Measurements from ENCODE around the gene SPPL2B. TPM values are rescaled to one million over a fixed set of nuclear protein-coding genes. Genes with fewer than 3 reads are reported as not detected.

SPPL2B gene
- total RNA-seq, 6 experiments from 2014 or later = 11.8 to 39.8 (median 26.5) TPM

DNA sequence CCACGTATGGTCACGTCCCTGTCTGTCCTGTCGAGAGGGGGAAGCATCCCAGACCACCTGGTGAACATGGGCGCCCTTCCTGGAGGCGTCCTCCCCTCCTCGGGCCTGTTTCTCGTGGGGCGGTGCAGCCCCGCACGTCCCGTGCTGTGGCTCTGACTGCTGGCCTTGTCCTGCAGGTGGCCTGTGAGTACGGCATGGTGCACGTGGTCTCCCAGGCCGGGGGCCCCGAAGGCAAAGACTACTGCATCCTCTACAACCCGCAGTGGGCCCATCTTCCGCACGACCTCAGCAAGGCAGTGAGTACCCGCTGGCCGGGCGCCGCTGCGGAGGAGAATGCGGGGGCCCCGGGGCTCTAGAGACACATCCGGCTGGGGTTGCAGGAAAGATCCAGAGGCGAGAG, 5.9 kb downstream of the SPPL2B start:
- Histone ChIP-seq H3K4me1 (peaks cover 0 to 18% (median 2%) of the 10 kb centered on the region in 4 donors), H3K4me3 (no peak overlapping the region), H3K27ac (no peak overlapping the region), H3K27me3 (no peaks in the 10 kb centered on the region), H3K9me3 (no peaks in the 10 kb centered on the region), H3K36me3 (no peaks in the 10 kb centered on the region)
- DNase-seq (no peak), ATAC-seq (no peak)
- TF ChIP-seq, protein P1, sequence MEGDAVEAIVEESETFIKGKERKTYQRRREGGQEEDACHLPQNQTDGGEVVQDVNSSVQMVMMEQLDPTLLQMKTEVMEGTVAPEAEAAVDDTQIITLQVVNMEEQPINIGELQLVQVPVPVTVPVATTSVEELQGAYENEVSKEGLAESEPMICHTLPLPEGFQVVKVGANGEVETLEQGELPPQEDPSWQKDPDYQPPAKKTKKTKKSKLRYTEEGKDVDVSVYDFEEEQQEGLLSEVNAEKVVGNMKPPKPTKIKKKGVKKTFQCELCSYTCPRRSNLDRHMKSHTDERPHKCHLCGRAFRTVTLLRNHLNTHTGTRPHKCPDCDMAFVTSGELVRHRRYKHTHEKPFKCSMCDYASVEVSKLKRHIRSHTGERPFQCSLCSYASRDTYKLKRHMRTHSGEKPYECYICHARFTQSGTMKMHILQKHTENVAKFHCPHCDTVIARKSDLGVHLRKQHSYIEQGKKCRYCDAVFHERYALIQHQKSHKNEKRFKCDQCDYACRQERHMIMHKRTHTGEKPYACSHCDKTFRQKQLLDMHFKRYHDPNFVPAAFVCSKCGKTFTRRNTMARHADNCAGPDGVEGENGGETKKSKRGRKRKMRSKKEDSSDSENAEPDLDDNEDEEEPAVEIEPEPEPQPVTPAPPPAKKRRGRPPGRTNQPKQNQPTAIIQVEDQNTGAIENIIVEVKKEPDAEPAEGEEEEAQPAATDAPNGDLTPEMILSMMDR (IDR thresholded peaks at IDR 0.05) = no peak
- no peak for TF ChIP-seq POLR2A (IDR thresholded peaks at IDR 0.05)
- intact Hi-C loops (cut with DNase I) = loop anchor here in 1 of 2 donors (10.0 kb wide), 1 partner anchor 50 kb away; no protein-coding TSS in a partner anchor
- WGBS (ENCODE audit: insufficient coverage, low coverage, low lambda C conversion rate, missing lambda C conversion rate) = no CpG with 5 or more reads among the region's 27 CpGs

DNA sequence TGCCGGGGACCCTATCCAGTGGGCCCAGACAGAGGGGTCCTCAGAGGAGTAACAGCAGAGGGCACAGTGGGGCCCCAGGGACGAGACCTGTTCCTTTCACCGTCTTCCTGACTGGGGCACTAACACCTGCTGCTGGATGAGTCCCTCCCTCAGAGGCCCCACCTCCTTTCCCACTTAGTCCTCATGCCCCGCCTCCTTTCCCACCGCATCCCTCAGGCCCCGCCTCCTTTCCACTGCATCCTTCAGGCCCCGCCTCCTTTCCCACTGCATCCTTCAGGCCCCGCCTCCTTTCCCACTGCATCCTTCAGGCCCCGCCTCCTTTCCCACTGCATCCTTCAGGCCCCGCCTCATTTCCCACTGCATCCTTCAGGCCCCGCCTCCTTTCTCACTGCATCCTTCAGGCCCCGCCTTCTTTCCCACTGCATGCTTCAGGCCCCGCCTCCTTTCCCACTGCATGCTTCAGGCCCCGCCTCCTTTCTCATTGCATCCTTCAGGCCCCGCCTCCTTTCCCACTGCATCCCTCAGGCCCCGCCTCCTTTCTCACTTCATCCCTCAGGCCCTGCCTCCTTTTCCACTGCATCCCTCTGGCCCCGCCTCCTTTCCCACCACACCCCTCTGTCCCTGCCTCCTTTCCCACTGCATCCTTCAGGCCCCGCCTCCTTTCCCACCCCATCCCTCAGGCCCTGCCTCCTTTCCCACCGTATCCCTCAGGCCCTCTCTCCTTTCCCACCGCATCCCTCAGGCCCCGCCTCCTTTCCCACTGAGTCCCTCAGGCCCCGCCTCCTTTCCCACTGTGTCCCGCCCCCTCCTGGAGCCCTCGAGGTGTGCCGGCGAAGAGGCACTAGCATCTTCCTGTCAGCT, 6.7 kb downstream of the SPPL2B start:
- no peak overlapping the region for H3K27ac ChIP-seq
- whole genome bisulfite sequencing (ENCODE audit: insufficient coverage, low coverage, low lambda C conversion rate, missing lambda C conversion rate) = 82% methylated on average over 14 of the region's 26 CpGs
- no peak for TF ChIP-seq POLR2A (IDR thresholded peaks at IDR 0.05)
- TF ChIP-seq, protein P1 (IDR thresholded peaks at IDR 0.05) = no peak
- ATAC-seq = no peak
- intact Hi-C loops (cut with DNase I) = loop anchor here in 1 of 2 donors (10.0 kb wide), 1 partner anchor 50 kb away; no protein-coding TSS in a partner anchor
- peaks cover 0 to 3% (median 0%) of the 10 kb centered on the region in 4 donors for H3K36me3 ChIP-seq
- H3K9me3 ChIP-seq = no peaks in the 10 kb centered on the region
- peaks cover 0 to 11% (median 0%) of the 10 kb centered on the region in 4 donors for H3K4me1 ChIP-seq
- no peaks in the 10 kb centered on the region for H3K27me3 ChIP-seq
- DNase-seq = no peak
- H3K4me3 ChIP-seq = no peak overlapping the region

DNA sequence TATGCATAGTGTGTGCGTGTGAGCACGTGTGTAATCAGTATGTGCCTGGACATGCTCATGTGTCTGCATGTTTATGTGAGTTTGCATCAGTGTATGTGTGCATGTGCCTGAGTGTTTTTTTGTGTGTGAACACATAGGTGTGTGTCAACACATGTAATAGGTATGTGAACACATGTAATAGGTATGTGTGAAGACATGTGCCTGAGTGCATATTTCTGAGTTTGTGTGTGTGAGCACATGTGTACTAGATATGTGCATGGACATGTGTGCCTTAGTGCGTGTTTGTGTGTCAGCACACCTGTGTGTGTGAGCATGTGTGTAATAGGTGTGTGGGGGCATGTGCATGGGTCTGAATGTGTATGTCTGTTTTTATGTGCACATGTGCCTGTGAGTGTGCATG, 7.4 kb downstream of the SPPL2B start:
- Histone ChIP-seq H3K4me1 (peaks cover 0 to 4% (median 0%) of the 10 kb centered on the region in 4 donors), H3K9me3 (no peaks in the 10 kb centered on the region), H3K27me3 (no peaks in the 10 kb centered on the region), H3K36me3 (peaks cover 0 to 3% (median 0%) of the 10 kb centered on the region in 4 donors), H3K27ac (no peak overlapping the region), H3K4me3 (no peak overlapping the region)
- ATAC-seq = no peak
- TF ChIP-seq, protein P1 (IDR thresholded peaks at IDR 0.05) = no peak
- TF ChIP-seq POLR2A (IDR thresholded peaks at IDR 0.05) = no peak
- 96% methylated on average over 3 of the region's 3 CpGs for WGBS (ENCODE audit: insufficient coverage, low coverage, low lambda C conversion rate, missing lambda C conversion rate)
- intact Hi-C loops (cut with DNase I) = loop anchor here in 1 of 2 donors (10.0 kb wide), 1 partner anchor 49 kb away; no protein-coding TSS in a partner anchor
- no peak for DNase-seq

DNA sequence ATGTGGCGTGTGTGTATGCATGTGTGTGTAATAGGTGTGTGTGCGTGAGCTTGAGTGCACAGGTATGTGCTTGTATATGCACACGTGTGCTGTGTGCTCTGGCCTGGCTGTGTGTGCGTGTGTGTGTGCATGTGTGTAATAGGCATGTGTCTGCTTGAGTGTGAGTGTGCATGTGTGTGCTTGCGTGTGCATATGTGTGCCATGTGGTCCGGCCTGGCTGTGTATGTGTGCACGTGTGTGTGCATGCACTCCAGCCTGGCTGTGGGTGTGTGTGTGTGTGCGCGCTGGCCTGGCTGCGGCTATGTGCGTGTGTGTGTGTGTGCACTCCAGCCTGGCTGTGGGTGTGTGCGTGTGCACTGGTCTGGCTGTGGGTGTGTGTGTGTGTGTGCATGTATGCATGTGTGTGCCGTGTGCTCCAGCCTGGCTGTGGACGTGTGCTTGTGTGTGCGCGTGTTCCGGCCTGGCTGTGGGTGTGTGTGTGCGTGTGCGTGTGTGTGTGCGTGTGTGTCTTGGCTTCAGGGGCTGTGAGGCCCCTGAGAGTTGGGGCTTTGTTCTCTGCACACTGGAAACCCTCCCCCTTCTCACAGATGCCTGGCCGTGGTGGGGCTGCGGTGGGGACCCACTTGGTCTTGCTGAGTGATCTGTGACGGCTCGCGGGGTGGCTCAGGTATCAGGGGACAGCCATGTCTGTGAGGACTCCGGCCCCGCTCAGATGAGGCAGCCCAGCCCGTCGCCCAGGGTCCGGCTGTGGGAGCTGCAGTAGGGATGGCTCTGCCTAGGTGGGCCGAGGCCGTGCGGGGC, 8.2 kb downstream of the SPPL2B start:
- DNase-seq (no peak), ATAC-seq (no peak)
- intact Hi-C loops (cut with DNase I) = loop anchor here in 1 of 2 donors (10.0 kb wide), 1 partner anchor 48 kb away; no protein-coding TSS in a partner anchor
- Histone ChIP-seq H3K27ac (no peak overlapping the region), H3K9me3 (no peaks in the 10 kb centered on the region), H3K27me3 (no peaks in the 10 kb centered on the region), H3K4me3 (no peak overlapping the region), H3K36me3 (peaks cover 0 to 10% (median 0%) of the 10 kb centered on the region in 4 donors), H3K4me1 (no peaks in the 10 kb centered on the region)
- WGBS (ENCODE audit: insufficient coverage, low coverage, low lambda C conversion rate, missing lambda C conversion rate) = 96% methylated on average over 8 of the region's 33 CpGs
- no peak for TF ChIP-seq POLR2A (IDR thresholded peaks at IDR 0.05)
- TF ChIP-seq, protein P1 (IDR thresholded peaks at IDR 0.05) = no peak

Data from right lobe of liver (tissue), 6 donors.